HFF-Myc (cell line): ENCODE measurements around the gene ESR1.

ENCODE experiments used
- DNase-seq: peaks from one replicate; pipeline ENCODE4 v3.0.0-alpha.2; 2011; ENCODE audit warnings: low read depth; ENCODE audit errors: extremely low read depth
- H3K4me3 ChIP-seq: replicated peaks from 2 replicates; pipeline ENCODE4 v1.5.1; 2011; ENCODE audit warnings: low read depth, mild to moderate bottlenecking, control low read depth, low read length
- CTCF ChIP-seq: IDR thresholded peaks from 2 replicates; pipeline ENCODE4 v1.5.1; 2012; ENCODE audit warnings: mild to moderate bottlenecking, low read depth, low read length, control low read depth; ENCODE audit errors: missing control alignments

ESR1 gene

GRCh38 chr6:152094276-152094675 is 286.8 kb downstream of the ESR1 start:
- TF ChIP-seq CTCF = no peak
- H3K4me3 ChIP-seq = no peak overlapping the region
- no peak for DNase-seq

- peak; percentile 99 for DNase-seq
- TF ChIP-seq CTCF = no peak
- no peak overlapping the region for H3K4me3 ChIP-seq
These were observed 287.6 kb downstream of the ESR1 start for GRCh38 chr6:152094992-152095592.

GRCh38 chr6:152096863-152097496 is 289.5 kb downstream of the ESR1 start:
- no peak overlapping the region for H3K4me3 ChIP-seq
- peak; percentile 78 for DNase-seq
- TF ChIP-seq CTCF = no peak

GRCh38 chr6:152098683-152099082 is 291.2 kb downstream of the ESR1 start:
- TF ChIP-seq CTCF = no peak
- no peak for DNase-seq

GRCh38 chr6:152099446-152100182 is 292.1 kb downstream of the ESR1 start:
- TF ChIP-seq CTCF = no peak
- no peak overlapping the region for H3K4me3 ChIP-seq
- no peak for DNase-seq

More at GRCh38 chr6:152098683-152099082, 291.2 kb downstream of the ESR1 start:
- H3K4me3 ChIP-seq = no peak overlapping the region

GRCh38 chr6:152100183-152100618 is 292.7 kb downstream of the ESR1 start:
- DNase-seq = no peak

More at GRCh38 chr6:152100183-152100618, 292.7 kb downstream of the ESR1 start:
- no peak for TF ChIP-seq CTCF
- H3K4me3 ChIP-seq = no peak overlapping the region
